ENCODE data around the gene AGER.

The AGER gene

GRCh38 chr6:32167761-32168262, 16.2 kb downstream of the AGER start:
- peak; percentile 91 for DNase-seq

- no peak for DNase-seq
Measured at GRCh38 chr6:32167154-32167760, 16.8 kb downstream of the AGER start.

GRCh38 chr6:32166411-32167061, 17.5 kb downstream of the AGER start:
- no peak for DNase-seq

GRCh38 chr6:32164295-32164694, 19.8 kb downstream of the AGER start, which contains the start of gene EGFL8:
Gene EGFL8, plus strand, starts transcription at chr6:32164595. Its CDS starts 1,571 bp downstream, at chr6:32166166.
- no peak for DNase-seq

- no peak for DNase-seq
Measured at GRCh38 chr6:32163559-32164258, 20.3 kb downstream of the AGER start.

GRCh38 chr6:32158052-32158451, 26.0 kb downstream of the AGER start:
- DNase-seq: no peak

GRCh38 chr6:32156891-32157290, 27.2 kb downstream of the AGER start:
- DNase-seq: no peak

GRCh38 chr6:32154514-32155161, 29.4 kb downstream of the AGER start:
- no peak for DNase-seq

- peak; percentile 96 for DNase-seq
Measured at GRCh38 chr6:32153564-32154513, 30.2 kb downstream of the AGER start, which contains the start of gene PPT2. Gene PPT2, plus strand, starts transcription at chr6:32154141. Its CDS starts 454 bp downstream, at chr6:32154595.

- DNase-seq: no peak
Measured at GRCh38 chr6:32152769-32153563, 31.1 kb downstream of the AGER start.

- peak; percentile 9 for DNase-seq
Measured at GRCh38 chr6:32151863-32152768, 31.9 kb downstream of the AGER start, which contains the start of gene PRRT1. Gene PRRT1, minus strand, starts transcription at chr6:32151939. Its CDS starts 112 bp downstream, at chr6:32151827.

GRCh38 chr6:32151181-32151862, 32.7 kb downstream of the AGER start:
- peak; percentile 8 for DNase-seq

GRCh38 chr6:32149932-32150870, 33.9 kb downstream of the AGER start:
- no peak for DNase-seq

- DNase-seq: peak; percentile 8
Measured at GRCh38 chr6:32149092-32149755, 34.8 kb downstream of the AGER start.

GRCh38 chr6:32148289-32149091, 35.6 kb downstream of the AGER start:
- peak; percentile 91 for DNase-seq

- peak; percentile 68 for DNase-seq
Measured at GRCh38 chr6:32147401-32148132, 36.5 kb downstream of the AGER start.

All from hematopoietic multipotent progenitor cell treated with erythropoietin and hydrocortisone succinate and interleukin-3 and kit ligand, for 4 days (in vitro differentiated cells).